ENCODE measurements around the gene SLC1A5. TPM values are rescaled to one million over a fixed set of nuclear protein-coding genes. Genes with fewer than 3 reads are reported as not detected.
A peak's percentile ranks its signal among the peaks of the same experiment; 100 is the strongest.

The SLC1A5 gene
- total RNA-seq, 1 experiment from 2014 or later: 239 TPM

DNA sequence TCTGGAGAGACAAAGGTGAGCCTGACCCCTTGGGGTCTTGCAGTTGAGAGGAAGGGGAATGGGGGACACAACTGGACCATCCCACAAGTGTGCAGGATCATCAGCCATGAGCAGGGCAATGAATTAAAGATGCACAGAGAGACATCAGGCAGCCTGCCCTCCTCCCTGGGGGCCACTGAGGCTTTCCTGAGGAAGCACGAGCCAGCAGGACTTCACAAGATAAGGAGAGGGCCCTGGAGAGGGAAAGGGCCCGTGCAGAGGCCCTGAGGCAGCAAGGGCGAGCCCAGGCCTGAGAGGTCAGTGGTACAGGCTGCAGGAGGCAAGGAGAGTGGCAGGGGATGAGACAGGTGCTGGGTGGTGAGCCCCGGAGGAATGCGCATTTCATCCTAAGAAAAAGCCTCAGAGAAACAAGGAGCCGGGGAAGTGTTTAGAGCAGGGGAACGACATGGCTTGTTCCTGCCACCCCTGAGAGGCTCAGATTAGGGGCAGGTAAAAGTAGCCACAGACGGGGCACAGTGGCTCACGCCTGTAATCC is 62.5 kb downstream of the SLC1A5 start:
- H3K4me1 Mint-ChIP-seq: peaks cover 14% of the 10 kb centered on the region
- H3K36me3 Mint-ChIP-seq: peaks cover 54% of the 10 kb centered on the region
- H3K4me3 Mint-ChIP-seq: no peak overlapping the region
- H3K27me3 Mint-ChIP-seq (ENCODE audit: low read depth): no peaks in the 10 kb centered on the region; the same call in 1 of the 2 replicates
- ATAC-seq: no peak
- H3K27ac Mint-ChIP-seq: peak overlapping the region; percentile 89
- ChIA-PET POLR2A (no interaction called here), CTCF (no interaction called here)
- TF ChIP-seq ZNF263 (CRISPR knock-in tag; IDR thresholded peaks at IDR 0.05; ENCODE audit: low read depth): no peak
- no peak for TF ChIP-seq MYBL2 (CRISPR knock-in tag; IDR thresholded peaks at IDR 0.05)
- TF ChIP-seq, protein P1, sequence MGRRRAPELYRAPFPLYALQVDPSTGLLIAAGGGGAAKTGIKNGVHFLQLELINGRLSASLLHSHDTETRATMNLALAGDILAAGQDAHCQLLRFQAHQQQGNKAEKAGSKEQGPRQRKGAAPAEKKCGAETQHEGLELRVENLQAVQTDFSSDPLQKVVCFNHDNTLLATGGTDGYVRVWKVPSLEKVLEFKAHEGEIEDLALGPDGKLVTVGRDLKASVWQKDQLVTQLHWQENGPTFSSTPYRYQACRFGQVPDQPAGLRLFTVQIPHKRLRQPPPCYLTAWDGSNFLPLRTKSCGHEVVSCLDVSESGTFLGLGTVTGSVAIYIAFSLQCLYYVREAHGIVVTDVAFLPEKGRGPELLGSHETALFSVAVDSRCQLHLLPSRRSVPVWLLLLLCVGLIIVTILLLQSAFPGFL (CRISPR knock-in tag; IDR thresholded peaks at IDR 0.05; ENCODE audit: borderline replicate concordance): no peak
- no peak for TF ChIP-seq ZNF219 (CRISPR knock-in tag; IDR thresholded peaks at IDR 0.05; ENCODE audit: borderline replicate concordance)
- TF ChIP-seq, protein P2, sequence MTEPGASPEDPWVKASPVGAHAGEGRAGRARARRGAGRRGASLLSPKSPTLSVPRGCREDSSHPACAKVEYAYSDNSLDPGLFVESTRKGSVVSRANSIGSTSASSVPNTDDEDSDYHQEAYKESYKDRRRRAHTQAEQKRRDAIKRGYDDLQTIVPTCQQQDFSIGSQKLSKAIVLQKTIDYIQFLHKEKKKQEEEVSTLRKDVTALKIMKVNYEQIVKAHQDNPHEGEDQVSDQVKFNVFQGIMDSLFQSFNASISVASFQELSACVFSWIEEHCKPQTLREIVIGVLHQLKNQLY (CRISPR knock-in tag; IDR thresholded peaks at IDR 0.05): no peak
- TF ChIP-seq NR2C2 (CRISPR knock-in tag; IDR thresholded peaks at IDR 0.05): no peak
- no peak for TF ChIP-seq SMAD4 (CRISPR knock-in tag; IDR thresholded peaks at IDR 0.05)
- TF ChIP-seq, protein P3, sequence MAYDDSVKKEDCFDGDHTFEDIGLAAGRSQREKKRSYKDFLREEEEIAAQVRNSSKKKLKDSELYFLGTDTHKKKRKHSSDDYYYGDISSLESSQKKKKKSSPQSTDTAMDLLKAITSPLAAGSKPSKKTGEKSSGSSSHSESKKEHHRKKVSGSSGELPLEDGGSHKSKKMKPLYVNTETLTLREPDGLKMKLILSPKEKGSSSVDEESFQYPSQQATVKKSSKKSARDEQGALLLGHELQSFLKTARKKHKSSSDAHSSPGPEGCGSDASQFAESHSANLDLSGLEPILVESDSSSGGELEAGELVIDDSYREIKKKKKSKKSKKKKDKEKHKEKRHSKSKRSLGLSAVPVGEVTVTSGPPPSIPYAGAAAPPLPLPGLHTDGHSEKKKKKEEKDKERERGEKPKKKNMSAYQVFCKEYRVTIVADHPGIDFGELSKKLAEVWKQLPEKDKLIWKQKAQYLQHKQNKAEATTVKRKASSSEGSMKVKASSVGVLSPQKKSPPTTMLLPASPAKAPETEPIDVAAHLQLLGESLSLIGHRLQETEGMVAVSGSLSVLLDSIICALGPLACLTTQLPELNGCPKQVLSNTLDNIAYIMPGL (CRISPR knock-in tag; IDR thresholded peaks at IDR 0.05): no peak
- no peaks in the 10 kb centered on the region for H3K9me3 Mint-ChIP-seq
- no peak for DNase-seq (ENCODE audit: low spot score)

DNA sequence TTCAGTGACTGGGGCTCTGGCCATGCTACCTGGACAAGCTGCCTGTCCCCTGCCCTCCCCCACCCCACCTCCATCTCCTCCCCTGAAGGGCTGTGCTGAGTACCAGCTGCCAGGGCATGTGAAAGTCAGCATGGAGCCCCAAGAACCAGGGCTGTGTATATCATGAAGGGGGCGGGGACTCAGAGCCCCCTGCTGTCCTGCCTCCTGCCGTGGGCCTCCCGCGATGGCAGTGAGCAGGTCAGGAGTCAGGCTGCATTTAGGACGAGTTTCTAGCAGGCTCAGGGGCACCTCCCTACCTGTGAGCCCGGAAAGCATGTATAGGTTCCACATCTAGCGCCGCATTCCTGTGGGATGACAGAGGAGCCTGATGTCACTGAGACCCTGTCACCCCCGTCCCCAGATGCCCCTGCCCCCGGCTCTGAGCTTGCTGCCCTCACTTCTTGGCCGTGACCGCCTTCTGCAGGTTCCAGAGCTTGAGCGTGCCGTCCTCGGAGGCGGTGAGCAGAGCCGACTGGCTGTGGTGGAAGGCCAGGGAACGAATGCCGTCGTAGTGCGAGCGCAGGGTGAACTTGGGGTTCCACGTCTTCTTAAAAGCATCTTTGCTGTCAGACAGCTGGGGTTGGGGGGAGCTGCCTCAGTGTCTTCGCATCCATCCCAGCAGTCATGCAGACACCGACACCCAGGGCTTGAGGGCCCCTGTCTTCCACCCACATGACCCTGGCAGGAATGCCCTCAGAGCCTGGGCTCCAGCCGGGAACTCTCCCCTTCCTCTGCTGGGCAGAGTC is 63.2 kb downstream of the SLC1A5 start:
- peaks cover 51% of the 10 kb centered on the region for H3K36me3 Mint-ChIP-seq
- no peak overlapping the region for H3K4me3 Mint-ChIP-seq
- ChIA-PET POLR2A (interaction anchor here (0.6 kb wide), 1 partner anchor 97 kb away, joined by 6 read pairs; no protein-coding TSS in a partner anchor), CTCF (interaction anchor here (0.5 to 1.2 kb wide), 2 partner anchors 29 to 144 kb away, joined by 3 to 4 read pairs; no protein-coding TSS in a partner anchor)
- H3K9me3 Mint-ChIP-seq: no peaks in the 10 kb centered on the region
- H3K27ac Mint-ChIP-seq: 0 out of 2 replicates have a peak overlapping the region, but pooled peaks have one; percentile 89
- ATAC-seq (no peak), DNase-seq (ENCODE audit: low spot score) (no peak)
- TF ChIP-seq, protein P4, sequence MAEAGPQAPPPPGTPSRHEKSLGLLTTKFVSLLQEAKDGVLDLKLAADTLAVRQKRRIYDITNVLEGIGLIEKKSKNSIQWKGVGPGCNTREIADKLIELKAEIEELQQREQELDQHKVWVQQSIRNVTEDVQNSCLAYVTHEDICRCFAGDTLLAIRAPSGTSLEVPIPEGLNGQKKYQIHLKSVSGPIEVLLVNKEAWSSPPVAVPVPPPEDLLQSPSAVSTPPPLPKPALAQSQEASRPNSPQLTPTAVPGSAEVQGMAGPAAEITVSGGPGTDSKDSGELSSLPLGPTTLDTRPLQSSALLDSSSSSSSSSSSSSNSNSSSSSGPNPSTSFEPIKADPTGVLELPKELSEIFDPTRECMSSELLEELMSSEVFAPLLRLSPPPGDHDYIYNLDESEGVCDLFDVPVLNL (CRISPR knock-in tag; IDR thresholded peaks at IDR 0.05; ENCODE audit: borderline replicate concordance, low read depth): no peak
- TF ChIP-seq, protein P5, sequence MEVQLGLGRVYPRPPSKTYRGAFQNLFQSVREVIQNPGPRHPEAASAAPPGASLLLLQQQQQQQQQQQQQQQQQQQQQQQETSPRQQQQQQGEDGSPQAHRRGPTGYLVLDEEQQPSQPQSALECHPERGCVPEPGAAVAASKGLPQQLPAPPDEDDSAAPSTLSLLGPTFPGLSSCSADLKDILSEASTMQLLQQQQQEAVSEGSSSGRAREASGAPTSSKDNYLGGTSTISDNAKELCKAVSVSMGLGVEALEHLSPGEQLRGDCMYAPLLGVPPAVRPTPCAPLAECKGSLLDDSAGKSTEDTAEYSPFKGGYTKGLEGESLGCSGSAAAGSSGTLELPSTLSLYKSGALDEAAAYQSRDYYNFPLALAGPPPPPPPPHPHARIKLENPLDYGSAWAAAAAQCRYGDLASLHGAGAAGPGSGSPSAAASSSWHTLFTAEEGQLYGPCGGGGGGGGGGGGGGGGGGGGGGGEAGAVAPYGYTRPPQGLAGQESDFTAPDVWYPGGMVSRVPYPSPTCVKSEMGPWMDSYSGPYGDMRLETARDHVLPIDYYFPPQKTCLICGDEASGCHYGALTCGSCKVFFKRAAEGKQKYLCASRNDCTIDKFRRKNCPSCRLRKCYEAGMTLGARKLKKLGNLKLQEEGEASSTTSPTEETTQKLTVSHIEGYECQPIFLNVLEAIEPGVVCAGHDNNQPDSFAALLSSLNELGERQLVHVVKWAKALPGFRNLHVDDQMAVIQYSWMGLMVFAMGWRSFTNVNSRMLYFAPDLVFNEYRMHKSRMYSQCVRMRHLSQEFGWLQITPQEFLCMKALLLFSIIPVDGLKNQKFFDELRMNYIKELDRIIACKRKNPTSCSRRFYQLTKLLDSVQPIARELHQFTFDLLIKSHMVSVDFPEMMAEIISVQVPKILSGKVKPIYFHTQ (CRISPR knock-in tag; IDR thresholded peaks at IDR 0.05): no peak
- TF ChIP-seq ZNF263 (CRISPR knock-in tag; IDR thresholded peaks at IDR 0.05; ENCODE audit: low read depth): no peak
- TF ChIP-seq ETV6 (CRISPR knock-in tag; IDR thresholded peaks at IDR 0.05): no peak
- TF ChIP-seq, protein P6, sequence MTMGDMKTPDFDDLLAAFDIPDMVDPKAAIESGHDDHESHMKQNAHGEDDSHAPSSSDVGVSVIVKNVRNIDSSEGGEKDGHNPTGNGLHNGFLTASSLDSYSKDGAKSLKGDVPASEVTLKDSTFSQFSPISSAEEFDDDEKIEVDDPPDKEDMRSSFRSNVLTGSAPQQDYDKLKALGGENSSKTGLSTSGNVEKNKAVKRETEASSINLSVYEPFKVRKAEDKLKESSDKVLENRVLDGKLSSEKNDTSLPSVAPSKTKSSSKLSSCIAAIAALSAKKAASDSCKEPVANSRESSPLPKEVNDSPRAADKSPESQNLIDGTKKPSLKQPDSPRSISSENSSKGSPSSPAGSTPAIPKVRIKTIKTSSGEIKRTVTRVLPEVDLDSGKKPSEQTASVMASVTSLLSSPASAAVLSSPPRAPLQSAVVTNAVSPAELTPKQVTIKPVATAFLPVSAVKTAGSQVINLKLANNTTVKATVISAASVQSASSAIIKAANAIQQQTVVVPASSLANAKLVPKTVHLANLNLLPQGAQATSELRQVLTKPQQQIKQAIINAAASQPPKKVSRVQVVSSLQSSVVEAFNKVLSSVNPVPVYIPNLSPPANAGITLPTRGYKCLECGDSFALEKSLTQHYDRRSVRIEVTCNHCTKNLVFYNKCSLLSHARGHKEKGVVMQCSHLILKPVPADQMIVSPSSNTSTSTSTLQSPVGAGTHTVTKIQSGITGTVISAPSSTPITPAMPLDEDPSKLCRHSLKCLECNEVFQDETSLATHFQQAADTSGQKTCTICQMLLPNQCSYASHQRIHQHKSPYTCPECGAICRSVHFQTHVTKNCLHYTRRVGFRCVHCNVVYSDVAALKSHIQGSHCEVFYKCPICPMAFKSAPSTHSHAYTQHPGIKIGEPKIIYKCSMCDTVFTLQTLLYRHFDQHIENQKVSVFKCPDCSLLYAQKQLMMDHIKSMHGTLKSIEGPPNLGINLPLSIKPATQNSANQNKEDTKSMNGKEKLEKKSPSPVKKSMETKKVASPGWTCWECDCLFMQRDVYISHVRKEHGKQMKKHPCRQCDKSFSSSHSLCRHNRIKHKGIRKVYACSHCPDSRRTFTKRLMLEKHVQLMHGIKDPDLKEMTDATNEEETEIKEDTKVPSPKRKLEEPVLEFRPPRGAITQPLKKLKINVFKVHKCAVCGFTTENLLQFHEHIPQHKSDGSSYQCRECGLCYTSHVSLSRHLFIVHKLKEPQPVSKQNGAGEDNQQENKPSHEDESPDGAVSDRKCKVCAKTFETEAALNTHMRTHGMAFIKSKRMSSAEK (CRISPR knock-in tag; IDR thresholded peaks at IDR 0.05; ENCODE audit: borderline replicate concordance): no peak
- TF ChIP-seq, protein P7, sequence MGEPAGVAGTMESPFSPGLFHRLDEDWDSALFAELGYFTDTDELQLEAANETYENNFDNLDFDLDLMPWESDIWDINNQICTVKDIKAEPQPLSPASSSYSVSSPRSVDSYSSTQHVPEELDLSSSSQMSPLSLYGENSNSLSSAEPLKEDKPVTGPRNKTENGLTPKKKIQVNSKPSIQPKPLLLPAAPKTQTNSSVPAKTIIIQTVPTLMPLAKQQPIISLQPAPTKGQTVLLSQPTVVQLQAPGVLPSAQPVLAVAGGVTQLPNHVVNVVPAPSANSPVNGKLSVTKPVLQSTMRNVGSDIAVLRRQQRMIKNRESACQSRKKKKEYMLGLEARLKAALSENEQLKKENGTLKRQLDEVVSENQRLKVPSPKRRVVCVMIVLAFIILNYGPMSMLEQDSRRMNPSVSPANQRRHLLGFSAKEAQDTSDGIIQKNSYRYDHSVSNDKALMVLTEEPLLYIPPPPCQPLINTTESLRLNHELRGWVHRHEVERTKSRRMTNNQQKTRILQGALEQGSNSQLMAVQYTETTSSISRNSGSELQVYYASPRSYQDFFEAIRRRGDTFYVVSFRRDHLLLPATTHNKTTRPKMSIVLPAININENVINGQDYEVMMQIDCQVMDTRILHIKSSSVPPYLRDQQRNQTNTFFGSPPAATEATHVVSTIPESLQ (CRISPR knock-in tag; IDR thresholded peaks at IDR 0.05): no peak
- no peak for TF ChIP-seq JAZF1 (CRISPR knock-in tag; IDR thresholded peaks at IDR 0.05)
- no peak for TF ChIP-seq TEAD4 (CRISPR knock-in tag; IDR thresholded peaks at IDR 0.05)
- TF ChIP-seq, protein P8, sequence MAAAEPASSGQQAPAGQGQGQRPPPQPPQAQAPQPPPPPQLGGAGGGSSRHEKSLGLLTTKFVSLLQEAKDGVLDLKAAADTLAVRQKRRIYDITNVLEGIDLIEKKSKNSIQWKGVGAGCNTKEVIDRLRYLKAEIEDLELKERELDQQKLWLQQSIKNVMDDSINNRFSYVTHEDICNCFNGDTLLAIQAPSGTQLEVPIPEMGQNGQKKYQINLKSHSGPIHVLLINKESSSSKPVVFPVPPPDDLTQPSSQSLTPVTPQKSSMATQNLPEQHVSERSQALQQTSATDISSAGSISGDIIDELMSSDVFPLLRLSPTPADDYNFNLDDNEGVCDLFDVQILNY (CRISPR knock-in tag; IDR thresholded peaks at IDR 0.05): no peak
- TF ChIP-seq ZNF671 (CRISPR knock-in tag; IDR thresholded peaks at IDR 0.05): no peak
- H3K27me3 Mint-ChIP-seq (ENCODE audit: low read depth): no peaks in the 10 kb centered on the region; the same call in 1 of the 2 replicates
- H3K4me1 Mint-ChIP-seq: peaks cover 14% of the 10 kb centered on the region
